ENCODE data around the gene ARHGAP33. TPM values are rescaled to one million over a fixed set of nuclear protein-coding genes. Genes with fewer than 3 reads are reported as not detected.

The ARHGAP33 gene
- total and polyA plus RNA-seq, 5 donors from 2014 or later: 0.40 to 46.7 TPM; not detected in 3

DNA sequence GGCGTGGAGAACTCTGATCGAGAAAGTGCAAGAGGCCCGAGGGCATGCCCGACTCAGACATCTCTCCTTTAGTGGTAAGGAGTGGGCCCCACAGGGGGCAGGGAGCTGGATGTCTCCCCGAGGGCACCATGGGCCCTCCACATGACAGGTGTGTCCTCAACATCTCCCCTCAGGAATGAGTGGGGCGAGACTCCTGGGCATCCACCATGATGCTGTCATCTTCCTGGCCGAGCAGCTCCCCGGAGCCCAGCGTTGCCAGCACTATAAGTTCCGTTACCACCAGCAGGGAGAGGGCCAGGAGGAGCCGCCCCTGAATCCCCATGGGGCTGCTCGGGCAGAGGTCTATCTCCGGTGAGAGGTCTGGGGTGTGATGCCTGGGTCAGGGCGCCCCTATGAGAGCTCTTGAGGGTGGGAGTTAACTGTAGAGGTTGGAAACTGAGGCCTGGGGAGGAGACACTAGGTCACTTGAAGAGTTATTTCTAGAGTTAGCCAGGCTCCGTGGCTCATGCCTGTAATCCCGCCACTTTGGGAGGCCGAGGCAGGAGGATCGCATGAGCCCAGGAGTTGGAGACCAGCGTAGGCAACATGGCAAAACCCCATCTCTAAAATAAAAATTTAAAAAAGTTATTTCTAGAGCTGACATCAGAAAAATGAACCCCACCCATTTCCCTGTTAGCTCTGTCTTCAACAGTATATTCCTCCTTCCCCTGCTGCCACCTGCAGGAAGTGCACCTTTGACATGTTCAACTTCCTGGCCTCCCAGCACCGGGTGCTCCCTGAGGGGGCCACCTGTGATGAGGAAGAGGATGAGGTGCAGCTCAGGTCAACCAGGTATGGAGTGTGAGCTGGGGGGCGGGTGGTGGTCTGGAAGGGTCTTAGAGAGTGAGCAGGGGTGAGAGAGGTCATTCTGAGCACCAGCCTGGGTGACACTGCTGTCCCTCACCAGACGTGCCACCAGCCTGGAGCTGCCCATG is 38.2 kb upstream of the ARHGAP33 start:
- Histone ChIP-seq H3K27ac (ENCODE audit: insufficient read depth, low read length, poor library complexity, severe bottlenecking) (no peak overlapping the region), H3K4me1 (ENCODE audit: control insufficient read depth, insufficient read depth, low read length, poor library complexity, severe bottlenecking) (peaks cover 45% of the 10 kb centered on the region), H3K36me3 (ENCODE audit: control insufficient read depth, insufficient read depth, low read length) (peaks cover 48% of the 10 kb centered on the region), H3K4me3 (ENCODE audit: low read depth, low read length) (no peak overlapping the region), H3K27me3 (ENCODE audit: control insufficient read depth, insufficient read depth, low read length) (no peaks in the 10 kb centered on the region), H3K9me3 (ENCODE audit: control insufficient read depth in 2 of 2, low read length in 2 of 2) (no peaks in the 10 kb centered on the region)
- DNase-seq (peak in 2 of 3 donors; percentile 28 to 68), ATAC-seq (ENCODE audit: low read depth in 2 of 2) (no peak)
- H3K27ac Mint-ChIP-seq: peak overlapping the region in 2 of 3 donors; percentile 52 to 79
- peaks cover 0 to 54% (median 25%) of the 10 kb centered on the region in 4 donors for H3K4me1 Mint-ChIP-seq
- H3K27me3 Mint-ChIP-seq: peaks cover 3% of the 10 kb centered on the region
- H3K9me3 Mint-ChIP-seq: peaks cover 0 to 2% (median 0%) of the 10 kb centered on the region in 7 donors
- H3K4me3 Mint-ChIP-seq: peak overlapping the region; percentile 3 to 95 (median 64)
- H3K36me3 Mint-ChIP-seq: peaks cover 19% of the 10 kb centered on the region

DNA sequence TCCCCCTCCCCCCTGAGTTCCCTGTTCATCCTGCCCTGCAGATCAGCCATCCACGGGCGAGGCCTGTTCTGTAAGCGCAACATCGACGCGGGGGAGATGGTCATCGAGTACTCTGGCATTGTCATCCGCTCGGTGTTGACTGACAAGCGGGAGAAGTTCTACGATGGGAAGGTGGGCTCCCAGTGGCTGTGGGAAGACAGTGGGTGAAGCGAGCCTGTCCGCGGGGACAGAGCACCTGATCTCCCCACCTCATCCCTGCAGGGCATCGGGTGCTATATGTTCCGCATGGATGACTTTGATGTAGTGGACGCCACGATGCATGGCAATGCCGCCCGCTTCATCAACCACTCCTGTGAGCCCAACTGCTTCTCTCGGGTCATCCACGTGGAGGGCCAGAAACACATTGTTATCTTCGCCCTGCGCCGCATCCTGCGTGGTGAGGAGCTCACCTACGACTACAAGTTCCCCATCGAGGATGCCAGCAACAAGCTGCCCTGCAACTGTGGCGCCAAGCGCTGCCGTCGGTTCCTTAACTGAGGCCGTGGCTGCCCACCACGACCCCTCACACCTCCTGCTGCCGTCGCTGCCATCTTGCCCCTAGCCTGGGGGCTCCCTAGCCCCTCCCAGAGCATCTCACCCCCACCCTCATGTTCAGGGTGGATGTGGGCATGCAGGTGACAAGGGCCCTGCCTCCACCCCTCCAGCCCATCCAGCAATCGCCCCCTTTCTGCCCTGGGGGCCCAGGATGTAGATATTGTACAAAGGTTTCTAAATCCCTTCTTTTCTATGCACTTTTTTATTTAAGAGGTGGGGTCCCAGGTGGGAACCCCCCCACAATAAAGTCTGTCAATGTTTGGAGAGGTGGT is 37.1 kb upstream of the ARHGAP33 start:
- no peak for ATAC-seq (ENCODE audit: low read depth in 2 of 2)
- Histone ChIP-seq H3K4me3 (ENCODE audit: low read depth, low read length) (no peak overlapping the region), H3K9me3 (ENCODE audit: control insufficient read depth in 2 of 2, low read length in 2 of 2) (no peaks in the 10 kb centered on the region), H3K36me3 (ENCODE audit: control insufficient read depth, insufficient read depth, low read length) (peaks cover 47% of the 10 kb centered on the region), H3K27ac (ENCODE audit: insufficient read depth, low read length, poor library complexity, severe bottlenecking) (peak overlapping the region; percentile 5), H3K27me3 (ENCODE audit: control insufficient read depth, insufficient read depth, low read length) (no peaks in the 10 kb centered on the region), H3K4me1 (ENCODE audit: control insufficient read depth, insufficient read depth, low read length, poor library complexity, severe bottlenecking) (peaks cover 56% of the 10 kb centered on the region)
- Mint-ChIP-seq H3K9me3 (peaks cover 0 to 2% (median 0%) of the 10 kb centered on the region in 7 donors), H3K27me3 (peaks cover 6% of the 10 kb centered on the region), H3K27ac (peak overlapping the region in 2 of 3 donors; percentile 62 to 87), H3K4me1 (peaks cover 0 to 62% (median 29%) of the 10 kb centered on the region in 4 donors), H3K36me3 (peaks cover 23% of the 10 kb centered on the region), H3K4me3 (peak overlapping the region in 3 of 4 donors; percentile 48 to 95 (median 57))
- DNase-seq: no peak

DNA sequence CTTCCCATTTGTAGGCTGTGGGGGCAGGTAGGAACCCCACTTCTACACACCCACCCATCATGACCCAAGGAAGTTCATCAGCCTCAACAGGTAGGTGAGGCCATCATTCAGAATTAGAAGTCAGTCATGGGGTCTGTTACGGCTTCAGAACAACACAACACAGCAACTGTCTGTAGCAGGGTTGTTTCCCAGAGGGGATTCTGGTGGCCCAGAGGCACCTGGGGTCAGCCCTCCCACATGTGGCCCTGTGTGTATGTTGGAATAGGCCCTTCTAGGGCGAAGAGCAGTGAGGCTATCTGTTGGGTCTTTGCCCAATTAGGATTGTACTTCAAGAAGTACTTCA is 36.5 kb upstream of the ARHGAP33 start:
- ATAC-seq (ENCODE audit: low read depth in 2 of 2): no peak
- Histone ChIP-seq H3K9me3 (ENCODE audit: control insufficient read depth in 2 of 2, low read length in 2 of 2) (no peaks in the 10 kb centered on the region), H3K27ac (ENCODE audit: insufficient read depth, low read length, poor library complexity, severe bottlenecking) (peak overlapping the region; percentile 5), H3K4me1 (ENCODE audit: control insufficient read depth, insufficient read depth, low read length, poor library complexity, severe bottlenecking) (peaks cover 62% of the 10 kb centered on the region), H3K36me3 (ENCODE audit: control insufficient read depth, insufficient read depth, low read length) (peaks cover 43% of the 10 kb centered on the region), H3K4me3 (ENCODE audit: low read depth, low read length) (no peak overlapping the region), H3K27me3 (ENCODE audit: control insufficient read depth, insufficient read depth, low read length) (no peaks in the 10 kb centered on the region)
- Mint-ChIP-seq H3K4me3 (peak overlapping the region; percentile 13 to 63 (median 52)), H3K4me1 (peaks cover 0 to 68% (median 31%) of the 10 kb centered on the region in 4 donors), H3K9me3 (peaks cover 0 to 2% (median 0%) of the 10 kb centered on the region in 7 donors), H3K27me3 (peaks cover 6% of the 10 kb centered on the region), H3K36me3 (peaks cover 23% of the 10 kb centered on the region), H3K27ac (peak overlapping the region in 2 of 3 donors; percentile 62 to 87)
- no peak for DNase-seq

DNA sequence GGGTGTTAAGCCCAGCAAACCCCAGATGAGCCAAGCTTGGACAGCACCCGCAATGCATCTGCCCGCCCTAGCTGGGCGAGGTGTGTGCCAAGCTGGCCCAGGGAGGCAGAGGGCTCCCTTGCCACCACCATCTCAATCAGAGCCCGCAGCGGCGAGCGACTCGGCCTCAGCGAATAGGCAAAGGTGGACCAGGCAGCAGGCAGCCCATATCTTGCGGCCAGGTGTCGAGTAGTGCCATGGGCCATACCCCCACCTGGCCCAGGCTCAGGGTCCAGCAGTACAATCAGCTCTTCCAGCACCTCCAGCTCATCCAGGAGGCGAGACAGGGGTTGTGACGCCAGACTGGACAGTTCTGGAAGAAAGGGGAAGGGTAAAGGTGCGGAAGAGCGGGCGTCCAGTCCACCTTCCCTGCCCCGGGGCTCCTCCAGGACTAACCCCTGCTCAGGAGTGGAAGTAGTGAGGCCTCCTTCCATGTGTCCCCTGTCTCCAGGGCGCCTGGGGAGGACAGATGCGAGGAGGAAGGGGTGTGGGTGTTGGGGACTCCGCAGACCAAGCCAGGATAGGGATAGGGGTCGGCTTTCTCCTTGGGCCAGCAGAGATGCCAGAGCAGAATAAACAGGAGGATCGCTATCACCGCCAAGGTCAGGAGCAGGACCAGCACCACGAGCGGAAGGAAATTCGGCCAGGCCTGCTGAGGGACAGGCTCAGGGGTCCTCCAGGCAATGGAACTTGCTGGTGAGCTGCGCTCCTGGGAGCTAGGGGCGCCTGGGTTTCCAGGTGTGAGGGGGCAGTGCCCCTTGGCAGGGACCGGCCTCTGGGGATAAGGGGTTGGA is 35.9 kb upstream of the ARHGAP33 start:
- Histone ChIP-seq H3K4me3 (ENCODE audit: low read depth, low read length) (peak overlapping the region; percentile 44), H3K27ac (ENCODE audit: insufficient read depth, low read length, poor library complexity, severe bottlenecking) (peak overlapping the region; percentile 5), H3K9me3 (ENCODE audit: control insufficient read depth in 2 of 2, low read length in 2 of 2) (no peaks in the 10 kb centered on the region), H3K27me3 (ENCODE audit: control insufficient read depth, insufficient read depth, low read length) (no peaks in the 10 kb centered on the region), H3K36me3 (ENCODE audit: control insufficient read depth, insufficient read depth, low read length) (peaks cover 36% of the 10 kb centered on the region), H3K4me1 (ENCODE audit: control insufficient read depth, insufficient read depth, low read length, poor library complexity, severe bottlenecking) (peaks cover 68% of the 10 kb centered on the region)
- ATAC-seq (ENCODE audit: low read depth in 2 of 2) (no peak), DNase-seq (no peak)
- Mint-ChIP-seq H3K36me3 (peaks cover 18% of the 10 kb centered on the region), H3K27me3 (peaks cover 6% of the 10 kb centered on the region), H3K27ac (peak overlapping the region in 1 of 3 donors; percentile 15), H3K9me3 (no peaks in the 10 kb centered on the region), H3K4me1 (peaks cover 0 to 71% (median 33%) of the 10 kb centered on the region in 4 donors), H3K4me3 (peak overlapping the region; percentile 91 to 98 (median 96))

DNA sequence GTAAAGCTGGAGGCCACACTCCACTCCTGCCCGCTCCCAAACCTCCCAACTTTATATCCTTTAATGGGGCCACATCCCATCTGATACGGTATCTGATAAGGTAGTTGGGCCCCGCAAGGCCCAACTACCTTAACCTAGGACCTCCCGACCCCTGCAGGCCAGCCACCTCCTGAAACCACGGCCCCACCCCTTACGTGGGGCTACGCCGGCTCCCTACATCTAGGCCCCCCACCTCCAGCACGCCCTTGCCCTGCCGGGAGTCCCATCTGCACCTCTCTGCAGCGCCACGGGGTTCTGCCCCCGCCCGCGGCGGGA is 35.3 kb upstream of the ARHGAP33 start:
- no peaks in the 10 kb centered on the region for H3K9me3 ChIP-seq (ENCODE audit: control insufficient read depth in 2 of 2, low read length in 2 of 2)
- no peaks in the 10 kb centered on the region for H3K9me3 Mint-ChIP-seq
- peak overlapping the region; percentile 91 to 98 (median 96) for H3K4me3 Mint-ChIP-seq
- no peak for DNase-seq
- peaks cover 0 to 70% (median 32%) of the 10 kb centered on the region in 4 donors for H3K4me1 Mint-ChIP-seq
- peaks cover 6% of the 10 kb centered on the region for H3K27me3 Mint-ChIP-seq
- no peak for ATAC-seq (ENCODE audit: low read depth in 2 of 2)
- H3K4me3 ChIP-seq (ENCODE audit: low read depth, low read length): peak overlapping the region; percentile 44
- H3K4me1 ChIP-seq (ENCODE audit: control insufficient read depth, insufficient read depth, low read length, poor library complexity, severe bottlenecking): peaks cover 71% of the 10 kb centered on the region
- H3K27me3 ChIP-seq (ENCODE audit: control insufficient read depth, insufficient read depth, low read length): no peaks in the 10 kb centered on the region
- H3K36me3 Mint-ChIP-seq: peaks cover 14% of the 10 kb centered on the region
- H3K27ac ChIP-seq (ENCODE audit: insufficient read depth, low read length, poor library complexity, severe bottlenecking): peak overlapping the region; percentile 100
- H3K27ac Mint-ChIP-seq: peak overlapping the region in 2 of 3 donors; percentile 97 to 100
- H3K36me3 ChIP-seq (ENCODE audit: control insufficient read depth, insufficient read depth, low read length): peaks cover 31% of the 10 kb centered on the region

DNA sequence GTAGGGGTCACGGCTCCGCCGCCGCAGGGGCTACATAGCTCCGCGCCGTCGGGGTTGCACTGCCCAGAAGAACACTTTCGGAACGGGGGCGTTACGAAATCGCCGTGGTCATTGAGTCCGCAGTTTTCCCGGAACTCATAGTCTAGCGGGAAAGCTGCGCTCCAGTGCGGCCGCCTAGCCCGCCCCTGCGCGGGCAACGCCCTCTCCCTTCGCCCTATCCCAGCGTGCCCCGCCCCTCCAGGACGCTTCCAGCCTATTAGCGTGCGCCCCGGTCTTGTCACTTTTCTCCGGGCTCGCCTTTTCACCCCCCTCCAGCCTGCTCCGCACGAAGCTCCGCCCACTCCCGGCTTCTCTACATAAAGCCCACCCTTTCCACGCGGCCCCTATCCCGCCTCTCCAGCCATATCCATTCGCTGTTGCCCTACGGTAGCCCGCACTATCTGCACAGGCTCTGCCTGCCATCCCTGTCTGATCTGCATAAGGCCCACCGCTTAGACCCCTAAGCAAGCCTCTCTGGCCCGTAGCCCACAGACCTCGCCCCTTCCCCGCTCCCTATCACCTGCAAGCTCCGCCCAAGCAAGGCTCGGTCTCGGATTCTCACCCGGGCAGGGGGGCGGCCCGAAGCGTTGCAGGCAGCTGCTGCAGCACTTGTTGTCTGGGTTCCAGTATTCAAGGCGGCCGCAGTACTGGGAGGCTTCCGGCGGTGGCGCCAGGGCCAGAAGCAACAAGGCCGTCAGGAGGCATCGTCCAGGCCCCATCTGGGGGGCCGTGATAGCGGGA is 34.8 kb upstream of the ARHGAP33 start:
- Histone ChIP-seq H3K27ac (ENCODE audit: insufficient read depth, low read length, poor library complexity, severe bottlenecking) (peak overlapping the region; percentile 100), H3K4me1 (ENCODE audit: control insufficient read depth, insufficient read depth, low read length, poor library complexity, severe bottlenecking) (peaks cover 72% of the 10 kb centered on the region), H3K9me3 (ENCODE audit: control insufficient read depth in 2 of 2, low read length in 2 of 2) (no peaks in the 10 kb centered on the region), H3K36me3 (ENCODE audit: control insufficient read depth, insufficient read depth, low read length) (peaks cover 26% of the 10 kb centered on the region), H3K4me3 (ENCODE audit: low read depth, low read length) (peak overlapping the region; percentile 90), H3K27me3 (ENCODE audit: control insufficient read depth, insufficient read depth, low read length) (no peaks in the 10 kb centered on the region)
- peak; percentile 63 to 68 for ATAC-seq (ENCODE audit: low read depth in 2 of 2)
- DNase-seq: peak; percentile 92 to 96 (median 95)
- Mint-ChIP-seq H3K9me3 (no peaks in the 10 kb centered on the region), H3K4me3 (peak overlapping the region; percentile 91 to 98 (median 96)), H3K27me3 (peaks cover 11% of the 10 kb centered on the region), H3K27ac (peak overlapping the region; percentile 94 to 100 (median 97)), H3K36me3 (peaks cover 10% of the 10 kb centered on the region), H3K4me1 (peaks cover 0 to 70% (median 35%) of the 10 kb centered on the region in 4 donors)

Data from CD4-positive, CD25-positive, alpha-beta regulatory T cell (primary cell).